Glomerular visceral epithelial cell (primary cell): ENCODE data around the gene MC1R.
"Not testable (repeated sequence)": the region's sequence is repeated elsewhere in the genome, so short reads cannot be mapped to it uniquely, and the experiment has no call there.

Experiments used
- DNase-seq: peaks from one replicate; pipeline ENCODE4 v3.0.0-alpha.2; 2016; ENCODE audit errors: extremely low spot score

The MC1R gene

DNA sequence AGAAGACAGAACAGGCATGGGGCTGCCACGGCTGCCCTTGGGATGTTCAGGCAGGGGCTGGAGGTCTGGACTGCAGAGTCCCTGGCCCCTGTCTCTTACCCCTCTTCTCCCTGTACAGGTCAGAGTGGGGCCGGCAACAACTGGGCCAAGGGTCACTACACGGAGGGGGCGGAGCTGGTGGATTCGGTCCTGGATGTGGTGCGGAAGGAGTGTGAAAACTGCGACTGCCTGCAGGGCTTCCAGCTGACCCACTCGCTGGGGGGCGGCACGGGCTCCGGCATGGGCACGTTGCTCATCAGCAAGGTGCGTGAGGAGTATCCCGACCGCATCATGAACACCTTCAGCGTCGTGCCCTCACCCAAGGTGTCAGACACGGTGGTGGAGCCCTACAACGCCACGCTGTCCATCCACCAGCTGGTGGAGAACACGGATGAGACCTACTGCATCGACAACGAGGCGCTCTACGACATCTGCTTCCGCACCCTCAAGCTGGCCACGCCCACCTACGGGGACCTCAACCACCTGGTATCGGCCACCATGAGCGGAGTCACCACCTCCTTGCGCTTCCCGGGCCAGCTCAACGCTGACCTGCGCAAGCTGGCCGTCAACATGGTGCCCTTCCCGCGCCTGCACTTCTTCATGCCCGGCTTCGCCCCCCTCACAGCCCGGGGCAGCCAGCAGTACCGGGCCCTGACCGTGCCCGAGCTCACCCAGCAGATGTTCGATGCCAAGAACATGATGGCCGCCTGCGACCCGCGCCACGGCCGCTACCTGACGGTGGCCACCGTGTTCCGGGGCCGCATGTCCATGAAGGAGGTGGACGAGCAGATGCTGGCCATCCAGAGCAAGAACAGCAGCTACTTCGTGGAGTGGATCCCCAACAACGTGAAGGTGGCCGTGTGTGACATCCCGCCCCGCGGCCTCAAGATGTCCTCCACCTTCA, 16.2 kb downstream of the MC1R start:
- DNase-seq = no peak

DNA sequence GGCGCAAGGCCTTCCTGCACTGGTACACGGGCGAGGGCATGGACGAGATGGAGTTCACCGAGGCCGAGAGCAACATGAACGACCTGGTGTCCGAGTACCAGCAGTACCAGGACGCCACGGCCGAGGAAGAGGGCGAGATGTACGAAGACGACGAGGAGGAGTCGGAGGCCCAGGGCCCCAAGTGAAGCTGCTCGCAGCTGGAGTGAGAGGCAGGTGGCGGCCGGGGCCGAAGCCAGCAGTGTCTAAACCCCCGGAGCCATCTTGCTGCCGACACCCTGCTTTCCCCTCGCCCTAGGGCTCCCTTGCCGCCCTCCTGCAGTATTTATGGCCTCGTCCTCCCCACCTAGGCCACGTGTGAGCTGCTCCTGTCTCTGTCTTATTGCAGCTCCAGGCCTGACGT, 17.0 kb downstream of the MC1R start:
- not testable (repeated sequence) for DNase-seq

DNA sequence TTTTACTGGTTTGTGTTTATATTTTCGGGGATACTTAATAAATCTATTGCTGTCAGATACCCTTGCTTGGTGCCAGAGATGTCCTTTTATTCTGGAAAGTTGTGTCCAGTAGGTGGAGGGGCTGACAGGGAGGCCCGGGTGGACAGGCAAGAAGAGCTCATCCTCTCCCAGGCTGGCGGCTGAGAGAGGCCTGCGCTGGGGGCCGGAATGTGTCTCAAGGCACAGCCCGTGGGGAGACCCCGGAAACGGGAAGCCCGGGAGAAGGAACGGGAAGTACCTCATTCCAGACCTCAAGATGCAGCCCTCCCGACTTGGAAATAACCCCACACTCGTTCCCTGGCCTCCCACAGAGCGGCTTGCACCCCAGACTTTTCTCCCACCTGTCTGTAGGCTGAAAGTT, 17.4 kb downstream of the MC1R start:
- DNase-seq = no peak

DNA sequence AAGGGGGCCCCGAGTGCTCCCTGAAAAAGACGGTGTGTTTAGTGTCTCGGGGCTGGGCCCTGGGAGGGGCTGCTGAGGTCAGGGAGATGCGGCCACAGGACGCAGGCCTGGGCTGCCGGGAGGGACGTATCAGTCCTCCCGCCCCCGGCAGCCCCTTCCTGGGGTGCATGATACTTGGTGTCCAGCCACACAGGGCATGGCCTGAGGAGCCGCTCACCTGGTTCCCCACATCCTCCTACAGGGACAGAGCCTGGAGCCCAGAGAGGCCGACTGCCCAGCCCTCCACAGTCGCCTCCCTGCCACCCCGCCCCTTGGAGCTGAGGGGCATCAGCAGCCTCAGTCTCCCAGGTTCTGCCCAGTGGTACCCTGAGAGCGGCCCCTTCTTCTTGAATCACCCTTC, 17.8 kb downstream of the MC1R start:
- no peak for DNase-seq

DNA sequence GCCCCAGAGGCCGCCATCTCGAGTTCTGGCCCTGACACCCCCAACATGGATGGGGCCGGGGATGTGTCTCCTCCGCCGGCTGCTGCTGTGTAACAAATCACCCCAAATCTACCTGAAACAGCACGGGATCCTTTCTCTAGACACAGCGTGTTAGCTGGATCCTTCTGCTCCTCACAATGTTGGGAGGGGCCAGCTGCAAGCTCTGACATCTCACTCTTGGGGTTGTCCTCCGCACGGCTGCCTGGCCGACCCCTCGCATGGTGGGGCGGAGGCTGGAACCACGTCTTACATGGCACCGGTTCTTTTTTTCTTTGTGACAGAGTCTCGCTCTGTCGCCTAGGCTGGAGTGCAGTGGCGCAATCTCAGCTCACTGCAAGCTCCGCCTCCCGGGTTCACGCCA, 18.3 kb downstream of the MC1R start:
- DNase-seq = no peak

DNA sequence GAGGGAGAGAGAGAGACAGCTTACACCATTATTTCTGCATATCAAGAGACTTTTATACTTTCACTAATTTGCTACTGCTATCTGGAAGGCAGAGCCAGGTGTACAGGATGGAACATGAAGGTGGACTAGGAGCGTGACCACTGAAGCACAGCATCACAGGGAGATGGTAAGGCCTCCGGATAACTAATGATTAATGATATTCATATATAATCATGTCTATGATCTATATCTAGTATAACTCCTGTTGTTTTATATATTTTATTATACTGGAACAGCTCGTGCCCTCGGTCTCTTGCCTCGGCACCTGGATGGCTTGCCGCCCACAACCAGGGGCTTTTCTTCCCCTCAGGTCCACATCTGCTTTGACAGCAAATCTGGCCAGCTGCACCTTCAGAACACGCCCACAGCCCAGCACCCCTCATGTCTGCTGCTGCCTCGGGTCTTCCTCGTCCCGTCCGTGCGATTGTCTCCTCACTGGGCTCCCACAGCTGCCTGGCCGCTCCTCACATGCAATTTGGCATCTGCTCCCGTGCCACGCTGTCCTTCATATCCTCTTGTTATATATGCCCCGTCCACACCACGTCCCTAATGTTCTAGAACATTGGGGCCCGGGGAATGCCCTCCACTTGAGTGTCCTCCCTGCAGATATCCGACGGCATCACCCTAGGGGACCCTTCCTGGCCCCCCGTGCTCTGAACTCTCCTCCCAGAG, 19.7 kb downstream of the MC1R start:
- no peak for DNase-seq

DNA sequence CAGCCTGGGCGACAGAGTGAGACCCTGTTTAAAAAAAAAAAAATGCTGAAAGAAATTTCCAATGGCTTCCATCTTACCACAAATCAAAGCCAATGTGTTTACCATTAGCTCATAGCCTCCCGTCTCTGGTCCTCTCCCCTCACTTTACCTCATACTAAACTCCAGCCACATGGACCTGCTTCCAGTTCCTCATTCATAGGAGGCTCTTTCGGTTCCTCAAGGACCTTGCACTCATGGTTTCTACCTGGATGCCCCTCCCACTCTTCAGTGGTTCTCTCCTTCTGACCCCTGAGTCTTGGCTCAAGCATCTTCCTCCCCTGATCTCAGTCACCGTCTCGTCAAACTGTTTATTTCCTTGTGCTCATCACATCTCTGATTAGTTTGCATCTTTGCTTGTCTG, 26.1 kb downstream of the MC1R start:
- DNase-seq = no peak

DNA sequence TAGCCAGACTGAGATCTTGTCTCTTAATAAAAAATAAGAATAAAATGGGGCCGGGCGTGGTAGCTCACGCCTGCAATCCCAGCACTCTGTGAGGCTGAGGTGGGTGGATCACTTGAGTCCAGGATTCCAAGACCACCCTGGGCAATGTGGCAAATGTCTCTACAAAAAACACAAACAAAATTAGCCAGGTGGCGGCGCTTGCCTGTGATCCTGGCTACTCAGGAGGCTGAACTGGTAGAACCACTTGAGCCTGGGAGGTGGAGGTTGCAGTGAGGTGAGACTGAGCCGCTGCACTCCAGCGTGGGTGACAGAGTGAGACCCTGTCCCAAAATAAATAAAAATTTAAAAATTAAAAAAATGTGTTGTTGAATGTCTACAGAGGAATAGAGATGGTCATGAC, 27.0 kb downstream of the MC1R start:
- no peak for DNase-seq

DNA sequence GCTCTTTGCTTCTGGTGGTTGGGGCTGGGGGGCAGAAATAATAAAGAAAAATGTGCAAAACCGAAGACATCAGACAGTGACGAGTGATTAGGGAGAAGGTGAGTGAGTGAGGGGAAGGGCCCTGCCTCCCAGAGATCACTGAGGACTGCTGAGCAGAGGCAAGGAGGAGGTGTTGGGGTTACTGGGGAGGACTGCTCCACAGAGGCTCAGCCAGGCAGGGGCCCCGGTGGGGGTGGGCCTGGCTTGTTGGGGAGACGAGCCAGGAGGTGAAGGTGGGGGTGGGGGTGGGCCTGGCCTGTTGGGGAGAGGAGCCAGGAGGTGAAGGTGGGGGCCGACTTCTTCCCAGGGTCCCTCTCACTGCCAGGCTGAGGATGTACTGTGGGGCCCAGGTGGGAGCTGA, 27.9 kb downstream of the MC1R start:
- no peak for DNase-seq

DNA sequence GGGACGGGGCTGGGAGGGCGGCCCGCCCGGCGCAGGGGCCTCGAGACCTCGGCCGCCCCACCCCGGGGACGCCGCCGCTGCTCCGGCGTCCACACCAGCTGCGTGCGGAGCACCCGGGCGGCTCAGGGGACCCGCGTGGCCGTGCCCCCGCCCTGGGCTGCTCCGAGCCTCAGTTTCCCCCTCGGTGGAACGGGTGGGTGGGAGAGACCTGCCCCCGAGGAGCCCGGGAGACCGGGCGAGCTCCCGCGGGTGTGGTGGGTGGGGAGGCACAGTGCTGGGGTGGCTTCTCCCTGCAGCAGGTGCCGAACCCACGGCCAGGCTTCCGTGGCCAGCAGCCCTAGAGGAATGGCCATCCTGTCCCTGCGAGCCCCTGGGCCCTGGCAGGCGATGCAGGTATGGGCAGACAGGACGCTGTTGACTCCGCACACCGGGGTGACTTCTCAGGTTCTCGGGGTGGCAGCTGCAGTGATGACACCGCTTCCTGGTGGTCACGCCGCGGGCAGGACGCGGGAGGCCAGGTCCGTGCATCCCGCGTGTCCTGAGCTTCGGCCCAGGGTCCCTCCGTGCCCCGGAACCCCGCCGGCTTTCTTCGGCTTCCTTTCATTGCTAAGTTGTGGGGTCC, 30.6 kb downstream of the MC1R start:
- DNase-seq = no peak

DNA sequence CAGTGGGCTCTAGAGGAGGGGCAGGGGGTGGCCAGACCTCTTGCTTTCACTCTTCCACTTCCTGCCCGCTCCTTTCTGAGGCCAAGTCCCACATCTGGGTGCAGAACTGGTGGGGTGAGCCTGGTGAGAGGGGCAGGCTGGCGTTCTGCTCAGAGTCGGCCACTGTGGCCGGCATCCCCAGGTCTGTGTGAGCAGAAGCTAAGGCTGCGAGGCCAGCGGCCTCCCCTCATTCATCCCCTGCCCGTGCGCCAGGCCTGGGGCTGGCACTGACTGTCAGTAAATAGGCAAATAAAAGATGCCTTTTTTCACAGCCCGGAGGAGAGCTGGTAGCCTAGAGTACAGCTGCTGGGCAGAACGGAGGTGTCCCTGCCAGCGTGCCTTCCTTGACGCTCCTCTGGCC, 31.1 kb downstream of the MC1R start:
- no peak for DNase-seq

DNA sequence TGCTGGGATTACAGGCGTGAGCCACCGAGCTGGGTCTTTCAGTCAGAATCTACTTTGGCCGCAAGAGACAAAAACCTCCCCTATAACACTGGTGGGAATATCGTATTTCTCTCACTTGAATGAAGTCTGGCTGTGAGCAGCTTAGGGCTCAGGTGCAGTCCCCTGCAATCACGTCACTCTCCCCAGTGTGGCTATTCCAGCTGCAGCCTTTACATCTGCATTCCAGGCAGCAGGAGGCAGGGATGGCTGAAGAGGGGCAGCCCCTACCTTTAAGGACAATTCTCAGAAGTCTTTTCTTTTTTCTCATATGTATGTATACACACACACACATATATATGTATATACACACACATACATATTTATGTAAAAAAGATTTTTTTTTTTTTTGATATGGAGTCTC, 32.8 kb downstream of the MC1R start:
- no peak for DNase-seq

DNA sequence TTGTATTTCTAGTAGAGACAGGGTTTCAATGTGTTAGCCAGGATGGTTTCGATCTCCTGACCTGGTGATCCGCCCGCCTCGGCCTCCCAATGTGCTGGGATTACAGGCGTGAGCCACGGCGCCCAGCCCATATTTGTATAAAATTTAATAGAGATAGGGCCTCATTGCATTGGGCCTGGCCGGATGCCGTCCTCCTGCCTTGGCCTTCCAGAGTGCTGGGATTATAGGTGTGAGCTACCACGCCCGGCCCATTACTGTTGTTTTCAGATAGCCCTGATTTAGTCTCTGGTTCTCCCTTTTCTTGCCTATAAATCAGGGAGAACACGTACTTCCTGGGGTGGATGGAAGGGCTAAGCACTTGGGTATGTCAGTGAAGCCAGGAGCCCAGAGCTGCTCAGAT, 33.4 kb downstream of the MC1R start:
- DNase-seq = no peak

DNA sequence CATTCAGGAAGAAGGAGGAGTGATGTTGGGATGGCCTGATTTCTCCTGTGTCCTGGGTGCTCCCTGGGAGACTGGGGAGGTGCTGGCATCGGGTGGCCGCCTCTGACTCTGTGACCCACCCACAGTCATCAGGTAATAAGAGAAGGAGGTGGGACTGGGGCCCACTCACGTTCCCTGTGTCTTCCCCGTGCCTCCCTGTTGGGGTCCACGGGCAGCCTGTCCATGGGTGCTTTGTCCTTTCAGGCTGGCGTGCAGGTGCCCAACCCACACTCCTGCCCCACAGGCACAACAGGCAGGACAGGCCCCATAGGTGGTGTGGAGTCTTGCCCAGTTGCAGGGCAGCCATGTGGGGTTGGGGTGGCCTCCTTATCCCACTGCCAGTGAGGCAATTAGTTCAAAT, 33.9 kb downstream of the MC1R start:
- DNase-seq = no peak

DNA sequence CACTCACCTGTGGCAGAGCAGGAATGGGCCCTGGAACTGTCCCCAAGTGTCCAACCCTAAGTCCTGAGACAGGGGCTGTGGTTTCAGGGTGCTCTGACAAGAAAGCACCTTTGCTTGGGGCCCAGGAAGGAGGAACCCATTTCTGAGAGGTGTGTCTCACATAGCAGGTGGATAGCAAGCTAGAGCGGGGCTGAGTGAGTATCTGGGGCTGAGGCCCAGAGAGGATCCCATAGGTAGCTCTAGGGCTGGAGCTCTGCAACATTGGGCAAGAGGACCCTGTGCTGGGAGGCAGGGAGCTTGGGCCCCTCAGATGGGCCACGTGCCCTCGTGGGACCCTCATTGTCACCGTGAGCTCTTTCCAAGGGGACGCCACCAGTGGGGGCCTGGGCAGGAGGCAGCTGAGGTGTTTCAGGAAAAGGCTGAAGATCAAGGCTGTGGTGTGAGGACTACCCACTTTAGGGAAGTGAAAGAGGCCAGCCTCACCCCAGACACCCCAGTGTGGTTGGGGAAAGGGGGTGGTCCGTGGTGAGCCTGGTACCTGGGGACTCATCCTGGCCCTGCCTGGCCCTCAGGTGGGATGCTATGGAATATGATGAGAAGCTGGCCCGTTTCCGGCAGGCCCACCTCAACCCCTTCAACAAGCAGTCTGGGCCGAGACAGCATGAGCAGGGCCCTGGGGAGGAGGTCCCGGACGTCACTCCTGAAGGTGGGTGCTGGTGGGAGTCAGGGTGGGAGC, 35.2 kb downstream of the MC1R start:
- no peak for DNase-seq

DNA sequence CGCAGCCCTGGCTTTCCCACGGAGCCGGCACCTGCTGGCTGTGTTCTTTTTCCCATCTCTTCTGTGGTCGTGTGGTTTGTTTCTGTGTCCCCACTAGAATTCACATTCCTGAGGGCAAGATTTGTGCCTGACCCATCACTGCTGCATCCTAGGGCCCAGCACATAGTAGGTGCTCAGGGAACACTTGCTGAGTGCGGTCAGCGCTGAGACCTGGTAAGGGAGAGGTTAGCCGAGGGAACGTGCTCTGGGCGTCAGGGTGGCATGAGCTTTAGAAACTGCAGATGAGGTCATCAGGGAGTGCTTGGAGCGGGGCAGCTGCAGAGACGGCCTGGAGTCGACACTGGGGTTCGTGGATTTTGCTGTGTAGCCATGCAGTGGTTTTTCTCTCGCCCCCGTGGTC, 35.8 kb downstream of the MC1R start:
- no peak for DNase-seq

DNA sequence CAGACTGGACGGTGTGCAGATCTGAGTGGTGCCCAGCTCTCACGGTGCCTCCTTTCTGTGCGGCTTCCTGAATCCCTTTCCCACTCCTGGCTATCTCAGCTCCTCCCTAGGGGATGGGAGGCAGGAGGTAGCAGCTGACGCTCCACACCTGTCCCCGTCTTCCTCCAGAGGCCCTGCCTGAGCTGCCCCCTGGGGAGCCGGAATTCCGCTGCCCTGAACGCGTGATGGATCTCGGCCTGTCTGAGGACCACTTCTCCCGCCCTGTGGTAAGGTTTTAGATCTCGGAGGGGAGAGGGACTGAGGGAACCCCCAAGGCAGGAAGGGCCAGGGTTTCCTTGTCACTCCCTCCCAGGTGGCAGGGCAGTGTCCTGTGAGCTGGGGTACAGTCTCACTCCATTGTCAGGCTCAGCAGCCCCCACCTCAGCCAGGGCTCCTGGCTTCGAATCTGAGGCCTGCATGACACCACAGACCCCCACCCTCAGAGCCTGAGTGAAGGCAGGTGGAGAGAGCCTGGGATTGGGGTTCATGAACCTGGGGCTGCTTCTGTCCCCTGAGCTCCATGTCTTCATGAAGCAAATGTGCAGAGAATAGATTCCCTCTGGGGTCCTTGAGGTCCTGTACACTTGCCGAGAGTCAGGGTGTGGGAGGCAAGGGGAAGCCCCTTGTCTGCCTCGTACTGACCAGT, 36.5 kb downstream of the MC1R start:
- no peak for DNase-seq

DNA sequence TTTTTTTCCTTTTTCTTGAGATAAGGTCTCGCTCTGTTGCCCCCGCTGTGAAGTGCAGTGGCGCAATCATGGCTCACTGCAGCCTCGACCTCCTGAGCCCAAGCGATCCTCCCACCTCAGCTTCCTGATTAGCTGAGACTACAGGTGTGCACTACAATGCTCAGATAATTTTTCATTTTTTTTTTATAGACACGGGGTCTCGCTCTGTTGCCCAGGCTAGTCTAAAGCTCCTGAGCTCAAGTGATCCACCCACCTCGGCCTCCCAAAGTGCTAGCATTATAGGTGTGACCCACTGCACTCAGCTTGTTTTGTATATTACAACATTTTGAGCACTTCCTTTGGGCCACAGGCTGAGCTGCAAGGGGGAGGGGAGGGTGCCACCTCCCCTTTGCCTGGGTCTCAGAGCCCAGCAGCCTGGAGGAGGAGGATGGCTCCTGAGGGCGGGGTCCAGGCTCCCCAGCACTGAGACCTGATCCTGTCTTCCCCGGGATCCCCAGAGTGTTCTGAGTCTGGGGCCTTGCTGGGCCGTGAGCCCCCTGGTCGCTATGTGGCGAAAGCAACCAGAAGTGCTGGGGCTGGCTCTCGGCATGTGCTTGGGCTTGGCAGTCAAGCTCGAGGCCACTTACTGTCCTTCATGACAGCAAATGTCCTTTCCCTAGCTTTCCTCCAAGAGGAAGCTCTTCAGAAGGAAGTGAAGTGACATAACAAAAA, 38.0 kb downstream of the MC1R start:
- DNase-seq = no peak

DNA sequence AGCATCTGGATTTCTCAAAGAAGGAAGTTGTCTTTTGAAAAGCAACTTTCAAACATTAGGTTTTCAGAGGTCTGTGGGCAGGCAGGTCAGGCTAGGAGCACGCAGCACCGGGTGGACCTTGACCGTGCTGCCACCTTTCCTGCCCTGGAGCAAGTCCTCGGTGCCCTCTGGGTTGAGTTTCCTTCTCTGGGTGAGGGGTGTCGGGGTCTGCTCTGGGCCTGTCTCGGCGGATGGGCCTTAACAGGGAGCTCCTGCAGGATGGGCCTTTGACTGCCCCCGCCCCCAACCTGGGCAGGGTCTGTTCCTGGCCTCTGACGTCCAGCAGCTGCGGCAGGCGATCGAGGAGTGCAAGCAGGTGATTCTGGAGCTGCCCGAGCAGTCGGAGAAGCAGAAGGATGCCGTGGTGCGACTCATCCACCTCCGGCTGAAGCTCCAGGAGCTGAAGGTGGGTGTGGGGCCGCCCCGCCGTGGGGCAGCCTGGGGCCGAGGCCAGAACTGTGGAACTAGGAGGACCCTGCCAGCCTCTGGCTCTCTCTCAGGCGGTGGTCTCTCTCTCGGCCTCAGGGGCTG, 38.6 kb downstream of the MC1R start:
- no peak for DNase-seq

DNA sequence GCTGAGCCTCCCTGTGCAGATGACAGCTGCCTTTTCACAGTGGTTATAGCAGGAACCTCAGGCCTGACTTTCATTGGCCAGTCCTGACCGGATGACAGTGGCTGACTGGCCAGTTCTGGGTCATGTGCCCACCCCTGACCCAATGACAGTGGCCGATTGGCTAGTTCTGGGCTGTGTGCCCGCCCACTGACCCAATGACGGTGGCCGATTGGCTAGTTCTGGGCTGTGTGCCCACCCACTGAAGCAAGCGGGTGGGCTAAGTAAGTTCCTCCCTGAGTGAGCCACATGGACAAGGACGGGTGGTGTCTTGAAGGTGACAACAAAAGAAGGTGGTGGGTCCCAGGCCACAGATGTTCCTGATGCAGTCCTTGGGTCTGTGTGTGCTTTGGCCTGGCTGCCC, 39.4 kb downstream of the MC1R start:
- peak; percentile 30 for DNase-seq

DNA sequence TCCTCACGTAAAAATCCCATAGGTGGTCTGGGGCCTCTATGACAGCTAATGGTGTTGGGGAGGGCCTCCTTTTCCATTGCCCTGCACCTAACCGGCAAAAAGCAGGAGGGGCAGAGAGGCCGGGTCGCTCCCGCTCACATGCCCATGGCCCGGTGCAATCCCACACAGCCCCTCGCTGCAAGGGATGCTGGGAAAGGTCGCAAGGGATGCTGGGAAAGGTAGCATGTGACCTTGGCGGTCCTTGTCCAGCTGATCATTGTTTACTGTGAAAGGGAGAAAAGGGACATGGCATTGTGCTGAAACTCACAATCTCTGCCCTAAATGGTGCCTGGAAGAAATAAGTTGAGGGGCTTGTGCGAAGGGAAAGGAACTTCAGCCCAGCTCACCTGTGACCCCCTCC, 39.9 kb downstream of the MC1R start:
- DNase-seq = no peak
